ENCODE results near the gene ELOA. TPM values are rescaled to one million over a fixed set of nuclear protein-coding genes. Genes with fewer than 3 reads are reported as not detected.
A peak's percentile ranks its signal among the peaks of the same experiment; 100 is the strongest.

Gene ELOA
- total and polyA plus RNA-seq, 9 of the 15 experiments (the other 6 are each of a cell fraction or from before 2014, with no cell fraction given): 31.9 to 98.6 (median 61.3) TPM

DNA sequence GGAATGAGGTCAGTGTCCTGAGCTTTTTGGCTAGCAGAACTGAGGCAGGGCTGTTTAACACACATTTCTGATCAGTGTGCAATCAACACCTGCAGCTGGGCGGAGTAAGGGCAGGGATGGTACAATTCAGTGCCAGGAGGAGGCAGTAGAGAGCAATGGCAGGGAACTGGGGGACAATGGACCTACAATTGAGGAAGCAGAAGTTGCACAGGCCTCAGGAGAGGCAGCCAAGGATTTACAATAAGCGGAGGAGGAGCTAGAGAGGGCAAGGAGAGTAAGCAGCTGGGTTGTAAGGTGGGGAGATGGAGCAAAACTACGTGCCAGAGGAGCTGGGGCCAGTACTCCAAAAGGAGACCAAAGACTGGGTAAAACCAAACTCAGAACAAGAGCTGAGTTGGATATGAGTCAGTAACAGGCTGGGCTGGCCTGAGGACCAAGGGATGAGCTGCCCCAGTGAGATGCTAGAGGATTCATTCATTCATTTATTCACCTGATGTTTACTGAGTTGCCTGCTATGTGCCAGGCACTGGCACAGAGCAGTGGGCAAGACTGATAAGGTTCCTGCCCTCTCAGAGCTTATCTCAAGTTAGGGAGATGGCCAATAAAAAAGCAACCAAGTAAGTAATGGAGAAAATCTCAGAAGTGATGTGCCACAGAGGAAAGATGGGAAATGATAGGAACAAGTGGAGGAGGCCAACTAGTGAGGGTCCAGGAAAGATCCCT is 67.7 kb downstream of the ELOA start (continued):
- TF ChIP-seq, protein P1, sequence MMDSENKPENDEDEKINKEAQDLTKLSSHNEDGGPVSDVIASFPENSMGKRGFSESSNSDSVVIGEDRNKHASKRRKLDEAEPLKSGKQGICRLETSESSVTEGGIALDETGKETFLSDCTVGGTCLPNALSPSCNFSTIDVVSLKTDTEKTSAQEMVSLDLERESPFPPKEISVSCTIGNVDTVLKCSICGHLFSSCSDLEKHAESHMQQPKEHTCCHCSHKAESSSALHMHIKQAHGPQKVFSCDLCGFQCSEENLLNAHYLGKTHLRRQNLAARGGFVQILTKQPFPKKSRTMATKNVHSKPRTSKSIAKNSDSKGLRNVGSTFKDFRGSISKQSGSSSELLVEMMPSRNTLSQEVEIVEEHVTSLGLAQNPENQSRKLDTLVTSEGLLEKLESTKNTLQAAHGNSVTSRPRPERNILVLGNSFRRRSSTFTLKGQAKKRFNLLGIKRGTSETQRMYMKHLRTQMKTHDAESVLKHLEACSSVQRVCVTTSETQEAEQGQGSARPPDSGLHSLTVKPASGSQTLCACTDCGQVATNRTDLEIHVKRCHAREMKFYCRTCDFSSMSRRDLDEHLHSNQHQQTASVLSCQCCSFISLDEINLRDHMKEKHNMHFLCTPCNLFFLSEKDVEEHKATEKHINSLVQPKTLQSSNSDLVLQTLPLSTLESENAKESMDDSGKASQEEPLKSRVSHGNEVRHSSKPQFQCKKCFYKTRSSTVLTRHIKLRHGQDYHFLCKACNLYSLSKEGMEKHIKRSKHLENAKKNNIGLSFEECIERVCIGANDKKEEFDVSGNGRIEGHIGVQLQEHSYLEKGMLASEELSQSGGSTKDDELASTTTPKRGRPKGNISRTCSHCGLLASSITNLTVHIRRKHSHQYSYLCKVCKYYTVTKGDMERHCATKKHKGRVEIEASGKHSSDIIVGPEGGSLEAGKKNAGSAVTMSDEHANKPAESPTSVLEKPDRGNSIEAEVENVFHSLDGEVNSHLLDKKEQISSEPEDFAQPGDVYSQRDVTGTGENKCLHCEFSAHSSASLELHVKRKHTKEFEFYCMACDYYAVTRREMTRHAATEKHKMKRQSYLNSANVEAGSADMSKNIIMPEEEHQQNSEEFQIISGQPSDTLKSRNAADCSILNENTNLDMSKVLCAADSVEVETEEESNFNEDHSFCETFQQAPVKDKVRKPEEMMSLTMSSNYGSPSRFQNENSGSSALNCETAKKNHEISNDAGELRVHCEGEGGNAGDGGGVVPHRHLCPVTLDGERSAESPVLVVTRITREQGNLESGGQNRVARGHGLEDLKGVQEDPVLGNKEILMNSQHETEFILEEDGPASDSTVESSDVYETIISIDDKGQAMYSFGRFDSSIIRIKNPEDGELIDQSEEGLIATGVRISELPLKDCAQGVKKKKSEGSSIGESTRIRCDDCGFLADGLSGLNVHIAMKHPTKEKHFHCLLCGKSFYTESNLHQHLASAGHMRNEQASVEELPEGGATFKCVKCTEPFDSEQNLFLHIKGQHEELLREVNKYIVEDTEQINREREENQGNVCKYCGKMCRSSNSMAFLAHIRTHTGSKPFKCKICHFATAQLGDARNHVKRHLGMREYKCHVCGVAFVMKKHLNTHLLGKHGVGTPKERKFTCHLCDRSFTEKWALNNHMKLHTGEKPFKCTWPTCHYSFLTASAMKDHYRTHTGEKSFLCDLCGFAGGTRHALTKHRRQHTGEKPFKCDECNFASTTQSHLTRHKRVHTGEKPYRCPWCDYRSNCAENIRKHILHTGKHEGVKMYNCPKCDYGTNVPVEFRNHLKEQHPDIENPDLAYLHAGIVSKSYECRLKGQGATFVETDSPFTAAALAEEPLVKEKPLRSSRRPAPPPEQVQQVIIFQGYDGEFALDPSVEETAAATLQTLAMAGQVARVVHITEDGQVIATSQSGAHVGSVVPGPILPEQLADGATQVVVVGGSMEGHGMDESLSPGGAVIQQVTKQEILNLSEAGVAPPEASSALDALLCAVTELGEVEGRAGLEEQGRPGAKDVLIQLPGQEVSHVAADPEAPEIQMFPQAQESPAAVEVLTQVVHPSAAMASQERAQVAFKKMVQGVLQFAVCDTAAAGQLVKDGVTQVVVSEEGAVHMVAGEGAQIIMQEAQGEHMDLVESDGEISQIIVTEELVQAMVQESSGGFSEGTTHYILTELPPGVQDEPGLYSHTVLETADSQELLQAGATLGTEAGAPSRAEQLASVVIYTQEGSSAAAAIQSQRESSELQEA (IDR thresholded peaks at IDR 0.05; ENCODE audit: low read depth): 0 out of 2 replicates have a peak, but pooled peaks have one; percentile 11
- TF ChIP-seq HDGF (IDR thresholded peaks at IDR 0.05) (0 out of 2 replicates have a peak, but pooled peaks have one; percentile 53), CBX3 (IDR thresholded peaks at IDR 0.05; ENCODE audit: borderline replicate concordance in 1 of 2, low read length in 2 of 2) (peak in 1 of 2 experiments; percentile 47; a peak in 1 of 3 replicates), NBN (IDR thresholded peaks at IDR 0.05; ENCODE audit: low read depth) (0 out of 2 replicates have a peak, but pooled peaks have one; percentile 50), MYNN (IDR thresholded peaks at IDR 0.05) (0 out of 2 replicates have a peak, but pooled peaks have one; percentile 36), MYNN (CRISPR knock-in tag; IDR thresholded peaks at IDR 0.05) (no peak), SMARCE1 (IDR thresholded peaks at IDR 0.05) (peak; percentile 68; the same call in 1 of the 2 replicates), ARID1B (IDR thresholded peaks at IDR 0.05) (peak; percentile 36), ZKSCAN1 (IDR thresholded peaks at IDR 0.05; ENCODE audit: low read depth, low read length) (no peak), KLF13 (tag; IDR thresholded peaks at IDR 0.05; ENCODE audit: borderline replicate concordance, low read depth) (no peak), BRF1 (IDR thresholded peaks at IDR 0.05; ENCODE audit: borderline replicate concordance, extremely low read depth, insufficient read length) (no peak)
- TF ChIP-seq, protein P2, sequence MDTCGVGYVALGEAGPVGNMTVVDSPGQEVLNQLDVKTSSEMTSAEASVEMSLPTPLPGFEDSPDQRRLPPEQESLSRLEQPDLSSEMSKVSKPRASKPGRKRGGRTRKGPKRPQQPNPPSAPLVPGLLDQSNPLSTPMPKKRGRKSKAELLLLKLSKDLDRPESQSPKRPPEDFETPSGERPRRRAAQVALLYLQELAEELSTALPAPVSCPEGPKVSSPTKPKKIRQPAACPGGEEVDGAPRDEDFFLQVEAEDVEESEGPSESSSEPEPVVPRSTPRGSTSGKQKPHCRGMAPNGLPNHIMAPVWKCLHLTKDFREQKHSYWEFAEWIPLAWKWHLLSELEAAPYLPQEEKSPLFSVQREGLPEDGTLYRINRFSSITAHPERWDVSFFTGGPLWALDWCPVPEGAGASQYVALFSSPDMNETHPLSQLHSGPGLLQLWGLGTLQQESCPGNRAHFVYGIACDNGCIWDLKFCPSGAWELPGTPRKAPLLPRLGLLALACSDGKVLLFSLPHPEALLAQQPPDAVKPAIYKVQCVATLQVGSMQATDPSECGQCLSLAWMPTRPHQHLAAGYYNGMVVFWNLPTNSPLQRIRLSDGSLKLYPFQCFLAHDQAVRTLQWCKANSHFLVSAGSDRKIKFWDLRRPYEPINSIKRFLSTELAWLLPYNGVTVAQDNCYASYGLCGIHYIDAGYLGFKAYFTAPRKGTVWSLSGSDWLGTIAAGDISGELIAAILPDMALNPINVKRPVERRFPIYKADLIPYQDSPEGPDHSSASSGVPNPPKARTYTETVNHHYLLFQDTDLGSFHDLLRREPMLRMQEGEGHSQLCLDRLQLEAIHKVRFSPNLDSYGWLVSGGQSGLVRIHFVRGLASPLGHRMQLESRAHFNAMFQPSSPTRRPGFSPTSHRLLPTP (IDR thresholded peaks at IDR 0.05; ENCODE audit: borderline replicate concordance, extremely low read depth, insufficient read length): peak; percentile 52

Data from K562 (cell line).